ENCODE data around the gene ARRDC5.
"Not testable (repeated sequence)": the region's sequence is repeated elsewhere in the genome, so short reads cannot be mapped to it uniquely, and the experiment has no call there.

Gene ARRDC5

GRCh38 chr19:4871711-4872110 lies 31.0 kb downstream of the ARRDC5 start:
- in situ Hi-C loops (cut with MboI; ENCODE audit: low sequenced_read_pairs), result no loop called here

- in situ Hi-C loops (cut with MboI; ENCODE audit: low sequenced_read_pairs), result no loop called here
These were observed 32.5 kb downstream of the ARRDC5 start for GRCh38 chr19:4870025-4870700.

GRCh38 chr19:4868286-4868834 lies 34.3 kb downstream of the ARRDC5 start:
- in situ Hi-C loops (cut with MboI; ENCODE audit: low sequenced_read_pairs), result no loop called here

GRCh38 chr19:4867534-4868285 lies 35.0 kb downstream of the ARRDC5 start, which contains the start of gene PLIN3:
PLIN3 (minus strand) TSS chr19:4867667; CDS start chr19:4861394, 6,273 bp downstream.
- in situ Hi-C loops (cut with MboI; ENCODE audit: low sequenced_read_pairs), result no loop called here

GRCh38 chr19:4866595-4867424 lies 35.9 kb downstream of the ARRDC5 start:
- in situ Hi-C loops (cut with MboI; ENCODE audit: low sequenced_read_pairs), result no loop called here

- in situ Hi-C loops (cut with MboI; ENCODE audit: low sequenced_read_pairs), result no loop called here
These were observed 41.5 kb downstream of the ARRDC5 start for GRCh38 chr19:4861147-4861546.

GRCh38 chr19:4859697-4860096 lies 43.0 kb downstream of the ARRDC5 start:
- in situ Hi-C loops (cut with MboI; ENCODE audit: low sequenced_read_pairs), result no loop called here

- in situ Hi-C loops (cut with MboI; ENCODE audit: low sequenced_read_pairs), result not testable (repeated sequence)
These were observed 46.2 kb downstream of the ARRDC5 start for GRCh38 chr19:4856468-4856867.

- in situ Hi-C loops (cut with MboI; ENCODE audit: low sequenced_read_pairs), result not testable (repeated sequence)
These were observed 49.2 kb downstream of the ARRDC5 start for GRCh38 chr19:4853506-4853905.

- in situ Hi-C loops (cut with MboI; ENCODE audit: low sequenced_read_pairs), result no loop called here
These were observed 50.2 kb downstream of the ARRDC5 start for GRCh38 chr19:4852484-4852883.

GRCh38 chr19:4851551-4852290 lies 51.0 kb downstream of the ARRDC5 start:
- in situ Hi-C loops (cut with MboI; ENCODE audit: low sequenced_read_pairs), result no loop called here

- in situ Hi-C loops (cut with MboI; ENCODE audit: low sequenced_read_pairs), result no loop called here
These were observed 53.7 kb downstream of the ARRDC5 start for GRCh38 chr19:4849019-4849418.

- in situ Hi-C loops (cut with MboI; ENCODE audit: low sequenced_read_pairs), result no loop called here
These were observed 55.3 kb downstream of the ARRDC5 start for GRCh38 chr19:4847190-4847973.

GRCh38 chr19:4845975-4846374 lies 56.7 kb downstream of the ARRDC5 start:
- in situ Hi-C loops (cut with MboI; ENCODE audit: low sequenced_read_pairs), result not testable (repeated sequence)

- in situ Hi-C loops (cut with MboI; ENCODE audit: low sequenced_read_pairs), result no loop called here
These were observed 58.1 kb downstream of the ARRDC5 start for GRCh38 chr19:4844348-4845179.

GRCh38 chr19:4843647-4843965 lies 59.1 kb downstream of the ARRDC5 start:
- in situ Hi-C loops (cut with MboI; ENCODE audit: low sequenced_read_pairs), result no loop called here
